Astrocyte (in vitro differentiated cells and primary cell): ENCODE results near the gene HDAC10.

Source experiments
- CTCF ChIP-seq: IDR thresholded peaks from 2 replicates; pipeline ENCODE4 v1.5.1; 2011; ENCODE audit warnings: low read depth, mild to moderate bottlenecking, inconsistent platforms, low read length, moderate library complexity; ENCODE audit not compliant: insufficient read depth
- EZH2 ChIP-seq: IDR thresholded peaks from 2 replicates; pipeline ENCODE4 v1.6.1; 2012; ENCODE audit warnings: mild to moderate bottlenecking, low read length, inconsistent platforms; ENCODE audit not compliant: insufficient read depth

- no peak for TF ChIP-seq CTCF
- no peak for TF ChIP-seq EZH2
These were observed 33.4 kb downstream of the HDAC10 start for GRCh38 chr22:50217543-50218152.
